Brain microvascular endothelial cell (primary cell): Measurements from ENCODE around the gene B4GALT2.

Experiments
- DNase-seq: peaks from one replicate; pipeline ENCODE4 v3.0.0-alpha.2; 2020
- H3K27ac ChIP-seq: fragments of 250-450 bp; sonication (Bioruptor Pico); 2 replicates; pipeline ENCODE4 v1.5.1; 2020; ENCODE audit warnings: mild to moderate bottlenecking, moderate library complexity
- H3K27me3 ChIP-seq: fragments of 250-450 bp; sonication (Bioruptor Pico); replicated peaks from 2 replicates; pipeline ENCODE4 v1.5.1; 2020; ENCODE audit warnings: mild to moderate bottlenecking
- H3K36me3 ChIP-seq: fragments of 250-450 bp; sonication (Bioruptor Pico); replicated peaks from 2 replicates; pipeline ENCODE4 v1.5.1; 2020; ENCODE audit warnings: mild to moderate bottlenecking
- H3K4me3 ChIP-seq: 2 replicates; pipeline ENCODE4 v1.5.1; 2011; ENCODE audit warnings: low read depth, mild to moderate bottlenecking, control low read depth, low read length, moderate library complexity
- CTCF ChIP-seq: IDR thresholded peaks from 2 replicates; pipeline ENCODE4 v1.5.1; 2011; ENCODE audit warnings: low read depth, mild to moderate bottlenecking, moderate library complexity, low read length, control low read depth, inconsistent platforms; ENCODE audit errors: missing control alignments
- in situ Hi-C: cut with HindIII; loops from 2 replicates; pipeline ENCODE4 v1.10.0; 2017; ENCODE audit warnings: low sequenced_read_pairs, low pct_ligation_motif_present

The B4GALT2 gene

GRCh38 chr1:43945674-43946235 lies 33.3 kb upstream of the B4GALT2 start:
- H3K36me3 ChIP-seq, result peaks cover 8% of the 10 kb centered on the region
- no peak for TF ChIP-seq CTCF
- H3K27ac ChIP-seq, result no peak overlapping the region
- no peak for DNase-seq
- H3K27me3 ChIP-seq, result no peaks in the 10 kb centered on the region
- in situ Hi-C loops, result loop anchor here (25.0 kb wide), 1 partner anchor 183 kb away; no protein-coding TSS in a partner anchor
- H3K4me3 ChIP-seq, result peak overlapping the region; percentile 90

DNA sequence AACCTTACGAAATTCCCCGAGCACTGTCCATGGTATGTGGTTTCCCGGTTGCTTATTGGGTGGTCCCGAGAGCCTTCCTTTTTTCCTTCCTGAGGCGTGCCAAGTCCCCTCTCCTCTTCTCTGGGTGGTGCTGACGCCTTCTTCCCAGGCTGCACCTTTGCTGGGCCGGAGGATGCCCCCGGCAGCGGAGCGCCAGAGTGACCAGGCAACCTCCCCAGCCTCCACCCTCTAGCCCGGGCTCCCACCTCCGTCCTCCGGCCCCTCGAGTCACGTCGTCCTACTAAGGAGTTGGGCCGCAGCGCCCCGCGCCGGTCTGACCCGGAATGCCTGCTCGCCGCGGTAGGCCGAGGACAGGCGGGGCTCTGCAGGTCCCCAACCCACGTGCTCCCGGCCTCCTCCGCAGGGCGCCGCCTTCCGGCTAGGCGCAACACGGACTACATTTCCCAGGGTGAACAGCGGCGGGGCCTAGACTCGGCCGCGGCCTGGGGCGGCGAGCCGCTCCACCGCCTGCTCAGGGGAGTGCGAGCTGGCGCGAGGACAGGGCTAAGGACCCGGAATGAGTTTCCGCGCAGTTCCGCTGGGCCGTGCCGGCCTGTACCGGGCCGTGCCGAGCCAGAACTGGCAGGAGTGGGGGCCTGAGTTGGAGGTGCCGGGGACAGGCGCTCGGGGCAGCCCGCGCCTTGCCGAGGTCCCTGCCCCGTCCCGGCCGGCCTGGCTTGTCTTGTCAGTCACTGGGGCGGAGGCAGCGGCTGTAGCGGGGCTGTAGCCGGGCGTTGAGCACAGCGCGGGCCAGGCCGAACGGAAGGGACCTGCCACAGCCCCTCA lies 32.6 kb upstream of the B4GALT2 start, which contains the start of gene IPO13:
IPO13 (plus strand) TSS at position 715 of the 825 bp plus-strand sequence. CDS start 651 bp downstream, outside the sequence.
- H3K36me3 ChIP-seq, result peaks cover 8% of the 10 kb centered on the region
- peak; percentile 60 for TF ChIP-seq CTCF
- H3K4me3 ChIP-seq, result peak within 1 kb of the TSS; percentile 90
- in situ Hi-C loops, result loop anchor here (25.0 kb wide), 1 partner anchor 184 kb away; no protein-coding TSS in a partner anchor
- H3K27me3 ChIP-seq, result no peaks in the 10 kb centered on the region
- peak within 1 kb of the TSS; percentile 100 for H3K27ac ChIP-seq
- DNase-seq, result peak; percentile 87

DNA sequence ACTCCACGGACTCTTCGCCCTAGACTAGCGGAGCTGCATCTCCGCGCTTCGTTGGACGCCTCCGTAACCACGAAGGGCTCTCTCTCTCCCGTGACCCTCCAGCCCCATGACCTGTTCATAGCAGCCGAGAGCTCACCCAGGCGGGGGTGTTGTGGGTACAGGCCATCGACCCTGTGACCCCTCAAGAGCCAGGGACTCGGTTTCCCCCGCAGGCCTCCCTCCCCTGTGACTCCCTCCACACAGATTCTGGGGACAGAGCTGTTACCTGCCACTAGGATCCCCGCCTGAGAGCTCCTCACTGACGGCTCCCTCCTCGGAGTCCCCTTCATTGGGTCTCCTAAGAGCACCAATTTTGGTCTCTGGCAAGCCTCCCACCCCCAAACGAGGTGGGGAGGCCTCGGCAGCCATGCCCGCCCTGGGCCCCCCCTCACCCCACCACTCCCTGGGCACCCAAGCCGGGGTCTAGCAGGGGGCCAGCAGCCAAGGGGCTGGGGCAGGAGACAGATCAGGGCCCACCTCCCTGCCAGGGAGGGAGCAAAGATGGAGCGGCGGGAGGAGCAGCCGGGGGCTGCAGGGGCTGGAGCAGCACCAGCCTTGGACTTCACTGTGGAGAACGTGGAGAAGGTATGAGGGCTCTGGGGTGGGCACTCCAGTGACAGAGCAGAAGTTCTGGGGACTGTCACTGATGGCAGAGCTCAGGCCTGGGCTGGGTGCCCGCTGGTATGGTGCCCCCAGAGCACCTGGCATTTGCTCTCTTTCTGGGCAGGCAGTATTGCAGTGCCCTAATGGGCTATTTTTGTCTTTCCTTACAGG lies 31.7 kb upstream of the B4GALT2 start:
- no peak for DNase-seq
- Histone ChIP-seq H3K36me3 (peaks cover 8% of the 10 kb centered on the region), H3K4me3 (peak overlapping the region; percentile 90), H3K27ac (peak overlapping the region; percentile 100), H3K27me3 (no peaks in the 10 kb centered on the region)
- TF ChIP-seq CTCF, result peak; percentile 1
- in situ Hi-C loops, result loop anchor here (25.0 kb wide), 1 partner anchor 185 kb away; no protein-coding TSS in a partner anchor

DNA sequence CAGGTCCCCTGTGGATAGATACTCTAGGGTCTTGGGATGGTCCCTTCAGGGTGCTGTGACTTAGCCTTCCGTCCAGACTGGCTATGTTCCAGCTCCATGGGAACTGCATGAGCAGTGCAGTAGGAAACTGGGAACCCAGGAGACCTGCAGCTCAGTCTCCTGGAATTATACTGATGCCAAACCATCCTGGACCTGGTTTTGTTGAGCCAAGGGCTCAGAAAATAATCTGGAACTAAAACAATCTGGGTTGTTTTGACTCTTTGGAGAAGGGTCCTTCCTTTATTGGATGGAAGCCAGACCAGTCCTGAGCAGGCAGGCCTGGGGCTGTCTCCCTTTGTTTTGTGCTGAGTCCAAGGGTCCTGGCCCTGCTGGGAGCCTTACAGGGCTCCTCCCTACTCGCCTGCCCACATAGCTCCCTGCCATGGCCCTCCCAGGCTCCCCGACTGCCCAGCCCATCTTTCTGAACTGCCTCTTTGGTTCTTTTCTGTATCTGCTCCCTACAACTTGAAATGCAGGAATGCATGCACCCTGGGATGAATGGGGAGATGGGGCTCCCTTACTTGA lies 31.1 kb upstream of the B4GALT2 start:
- H3K4me3 ChIP-seq, result peak overlapping the region; percentile 90
- in situ Hi-C loops, result loop anchor here (25.0 kb wide), 1 partner anchor 186 kb away; no protein-coding TSS in a partner anchor
- peaks cover 8% of the 10 kb centered on the region for H3K36me3 ChIP-seq
- no peak for TF ChIP-seq CTCF
- DNase-seq, result no peak
- no peak overlapping the region for H3K27ac ChIP-seq
- no peaks in the 10 kb centered on the region for H3K27me3 ChIP-seq

- H3K27me3 ChIP-seq, result no peaks in the 10 kb centered on the region
- DNase-seq, result no peak
- peaks cover 8% of the 10 kb centered on the region for H3K36me3 ChIP-seq
- no peak for TF ChIP-seq CTCF
- in situ Hi-C loops, result loop anchor here (25.0 kb wide), 1 partner anchor 187 kb away; no protein-coding TSS in a partner anchor
- no peak overlapping the region for H3K27ac ChIP-seq
- H3K4me3 ChIP-seq, result no peak overlapping the region
These were observed 29.3 kb upstream of the B4GALT2 start for GRCh38 chr1:43949678-43950077.
